ENCODE data around the gene CXADR.
"Not testable (repeated sequence)": the region's sequence is repeated elsewhere in the genome, so short reads cannot be mapped to it uniquely, and the experiment has no call there.

CXADR gene

GRCh38 chr21:17501107-17502006 lies 11.5 kb upstream of the CXADR start:
- FAIRE-seq (no peak), DNase-seq (ENCODE audit: insufficient read length, low spot score) (no peak)
- TF ChIP-seq POLR2AphosphoS5 (IDR thresholded peaks at IDR 0.05; ENCODE audit: low read depth, low read length), result no peak
- TF ChIP-seq TAF1 (IDR thresholded peaks at IDR 0.05; ENCODE audit: low read depth, low read length), result no peak
- no peak for TF ChIP-seq PAX5 (IDR thresholded peaks at IDR 0.05; ENCODE audit: insufficient read depth, low read length, severe bottlenecking)
- no peak for TF ChIP-seq POLR2A (IDR thresholded peaks at IDR 0.05; ENCODE audit: low read depth, low read length)
- TF ChIP-seq POU2F2 (IDR thresholded peaks at IDR 0.05; ENCODE audit: low read depth, low read length), result no peak
- no peak for TF ChIP-seq SPI1 (IDR thresholded peaks at IDR 0.05; ENCODE audit: low read depth, low read length)

GRCh38 chr21:17502985-17503384 lies 9.9 kb upstream of the CXADR start:
- not testable (repeated sequence) for FAIRE-seq; DNase-seq (ENCODE audit: insufficient read length, low spot score)

GRCh38 chr21:17506951-17507350 lies 5.9 kb upstream of the CXADR start:
- TF ChIP-seq SPI1 (IDR thresholded peaks at IDR 0.05; ENCODE audit: low read depth, low read length) (no peak), POU2F2 (IDR thresholded peaks at IDR 0.05; ENCODE audit: low read depth, low read length) (no peak), POLR2A (IDR thresholded peaks at IDR 0.05; ENCODE audit: low read depth, low read length) (no peak), POLR2AphosphoS5 (IDR thresholded peaks at IDR 0.05; ENCODE audit: low read depth, low read length) (no peak), TAF1 (IDR thresholded peaks at IDR 0.05; ENCODE audit: low read depth, low read length) (no peak), PAX5 (IDR thresholded peaks at IDR 0.05; ENCODE audit: insufficient read depth, low read length, severe bottlenecking) (no peak)
- no peak for DNase-seq (ENCODE audit: insufficient read length, low spot score)
- FAIRE-seq, result no peak

- FAIRE-seq (no peak), DNase-seq (ENCODE audit: insufficient read length, low spot score) (no peak)
- TF ChIP-seq POU2F2 (IDR thresholded peaks at IDR 0.05; ENCODE audit: low read depth, low read length), result no peak
- TF ChIP-seq TAF1 (IDR thresholded peaks at IDR 0.05; ENCODE audit: low read depth, low read length), result no peak
- TF ChIP-seq SPI1 (IDR thresholded peaks at IDR 0.05; ENCODE audit: low read depth, low read length), result no peak
Observed at GRCh38 chr21:17507591-17507990, 5.3 kb upstream of the CXADR start.

- DNase-seq (ENCODE audit: insufficient read length, low spot score), result peak; percentile 27
Observed at GRCh38 chr21:17513214-17514123, 626 bp downstream of the CXADR start.

GRCh38 chr21:17514124-17514845 lies 1.4 kb downstream of the CXADR start:
- DNase-seq (ENCODE audit: insufficient read length, low spot score), result no peak
- no peak for TF ChIP-seq POLR2AphosphoS5 (IDR thresholded peaks at IDR 0.05; ENCODE audit: low read depth, low read length)
- TF ChIP-seq SPI1 (IDR thresholded peaks at IDR 0.05; ENCODE audit: low read depth, low read length), result no peak
- TF ChIP-seq PAX5 (IDR thresholded peaks at IDR 0.05; ENCODE audit: insufficient read depth, low read length, severe bottlenecking), result no peak
- FAIRE-seq, result no peak

More at GRCh38 chr21:17513214-17514123, 626 bp downstream of the CXADR start:
- no peak for TF ChIP-seq POLR2A (IDR thresholded peaks at IDR 0.05; ENCODE audit: low read depth, low read length)
- TF ChIP-seq PAX5 (IDR thresholded peaks at IDR 0.05; ENCODE audit: insufficient read depth, low read length, severe bottlenecking), result no peak
- TF ChIP-seq POU2F2 (IDR thresholded peaks at IDR 0.05; ENCODE audit: low read depth, low read length), result no peak
- no peak for TF ChIP-seq TAF1 (IDR thresholded peaks at IDR 0.05; ENCODE audit: low read depth, low read length)
- no peak for TF ChIP-seq POLR2AphosphoS5 (IDR thresholded peaks at IDR 0.05; ENCODE audit: low read depth, low read length)
- no peak for TF ChIP-seq SPI1 (IDR thresholded peaks at IDR 0.05; ENCODE audit: low read depth, low read length)
- peak; percentile 50 for FAIRE-seq

- not testable (repeated sequence) for FAIRE-seq
Observed at GRCh38 chr21:17517008-17517407, 4.2 kb downstream of the CXADR start.

GRCh38 chr21:17519208-17519738 lies 6.4 kb downstream of the CXADR start:
- no peak for DNase-seq (ENCODE audit: insufficient read length, low spot score)
- TF ChIP-seq POLR2AphosphoS5 (IDR thresholded peaks at IDR 0.05; ENCODE audit: low read depth, low read length) (no peak), SPI1 (IDR thresholded peaks at IDR 0.05; ENCODE audit: low read depth, low read length) (no peak), TAF1 (IDR thresholded peaks at IDR 0.05; ENCODE audit: low read depth, low read length) (no peak), PAX5 (IDR thresholded peaks at IDR 0.05; ENCODE audit: insufficient read depth, low read length, severe bottlenecking) (no peak), POLR2A (IDR thresholded peaks at IDR 0.05; ENCODE audit: low read depth, low read length) (no peak), POU2F2 (IDR thresholded peaks at IDR 0.05; ENCODE audit: low read depth, low read length) (no peak)
- FAIRE-seq, result no peak

More at GRCh38 chr21:17517008-17517407, 4.2 kb downstream of the CXADR start:
- not testable (repeated sequence) for DNase-seq (ENCODE audit: insufficient read length, low spot score)

- DNase-seq (ENCODE audit: insufficient read length, low spot score) (no peak), FAIRE-seq (no peak)
- TF ChIP-seq POU2F2 (IDR thresholded peaks at IDR 0.05; ENCODE audit: low read depth, low read length), result no peak
- no peak for TF ChIP-seq POLR2A (IDR thresholded peaks at IDR 0.05; ENCODE audit: low read depth, low read length)
Observed at GRCh38 chr21:17519965-17520609, 7.2 kb downstream of the CXADR start.

Data from GM12891 (cell line).